ENCODE data around the gene PRKN. TPM values are rescaled to one million over a fixed set of nuclear protein-coding genes. Genes with fewer than 3 reads are reported as not detected.

The PRKN gene
- total RNA-seq, 4 donors from 2014 or later: 5.5 to 17.9 (median 6.8) TPM

GRCh38 chr6:162238675-162239074 lies 488.9 kb downstream of the PRKN start:
- H3K36me3 ChIP-seq: no peaks in the 10 kb centered on the region
- no peak overlapping the region for H3K4me3 ChIP-seq
- no peak for DNase-seq (ENCODE audit: low spot score in 2 of 2)
- H3K9me3 ChIP-seq: no peaks in the 10 kb centered on the region
- no peak overlapping the region for H3K27ac ChIP-seq
- H3K27me3 ChIP-seq: no peaks in the 10 kb centered on the region
- 88% methylated on average over 8 of the region's 8 CpGs for WGBS, 2 donors
- TF ChIP-seq POLR2A (IDR thresholded peaks at IDR 0.05) (no peak), CTCF (IDR thresholded peaks at IDR 0.05) (no peak), EP300 (IDR thresholded peaks at IDR 0.05) (no peak)
- no peaks in the 10 kb centered on the region for H3K4me1 ChIP-seq

GRCh38 chr6:162237331-162237730 lies 490.2 kb downstream of the PRKN start:
- Histone ChIP-seq H3K4me3 (no peak overlapping the region), H3K27me3 (no peaks in the 10 kb centered on the region), H3K36me3 (no peaks in the 10 kb centered on the region), H3K27ac (no peak overlapping the region), H3K4me1 (no peaks in the 10 kb centered on the region), H3K9me3 (no peaks in the 10 kb centered on the region)
- DNase-seq (ENCODE audit: low spot score in 2 of 2): no peak
- TF ChIP-seq POLR2A (IDR thresholded peaks at IDR 0.05): no peak
- no peak for TF ChIP-seq EP300 (IDR thresholded peaks at IDR 0.05)
- TF ChIP-seq CTCF (IDR thresholded peaks at IDR 0.05): no peak
- 82 to 83% methylated on average over 1 of the region's 1 CpG for WGBS, 2 donors

- 32 to 39% methylated on average over 2 of the region's 2 CpGs for WGBS, 2 donors
Observed at GRCh38 chr6:162234631-162235030, 492.9 kb downstream of the PRKN start.

GRCh38 chr6:162230147-162230752 lies 497.3 kb downstream of the PRKN start:
- H3K27me3 ChIP-seq: no peaks in the 10 kb centered on the region
- WGBS, 2 donors: 47 to 52% methylated on average over 1 of the region's 1 CpG
- no peaks in the 10 kb centered on the region for H3K36me3 ChIP-seq
- TF ChIP-seq POLR2A (IDR thresholded peaks at IDR 0.05) (no peak), CTCF (IDR thresholded peaks at IDR 0.05) (no peak), EP300 (IDR thresholded peaks at IDR 0.05) (no peak)
- no peaks in the 10 kb centered on the region for H3K4me1 ChIP-seq
- no peak overlapping the region for H3K4me3 ChIP-seq
- H3K9me3 ChIP-seq: no peaks in the 10 kb centered on the region
- DNase-seq (ENCODE audit: low spot score in 2 of 2): no peak
- no peak overlapping the region for H3K27ac ChIP-seq

More at GRCh38 chr6:162234631-162235030, 492.9 kb downstream of the PRKN start:
- Histone ChIP-seq H3K4me3 (no peak overlapping the region), H3K9me3 (no peaks in the 10 kb centered on the region), H3K27me3 (no peaks in the 10 kb centered on the region), H3K27ac (no peak overlapping the region), H3K36me3 (no peaks in the 10 kb centered on the region), H3K4me1 (no peaks in the 10 kb centered on the region)
- no peak for DNase-seq (ENCODE audit: low spot score in 2 of 2)
- TF ChIP-seq EP300 (IDR thresholded peaks at IDR 0.05) (no peak), POLR2A (IDR thresholded peaks at IDR 0.05) (no peak), CTCF (IDR thresholded peaks at IDR 0.05) (no peak)

DNA sequence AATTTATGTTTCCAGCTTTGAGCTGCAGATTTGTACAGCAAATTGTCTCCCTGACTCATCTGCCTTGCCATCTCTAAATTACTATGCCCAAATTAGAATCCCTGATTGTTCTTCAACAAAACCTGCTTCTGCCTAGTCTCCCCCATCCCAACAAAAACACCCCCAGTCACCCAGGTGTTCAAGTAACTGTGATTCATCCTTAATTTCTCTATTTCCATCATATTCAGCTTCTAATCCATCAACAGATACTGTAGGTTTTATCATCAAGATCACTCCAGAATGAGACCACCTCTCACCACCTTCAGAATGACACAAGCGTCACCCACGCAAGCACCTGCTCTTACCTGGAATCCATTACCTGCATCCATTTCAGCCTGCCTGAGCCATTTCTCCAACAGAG lies 498.5 kb downstream of the PRKN start:
- no peak for DNase-seq (ENCODE audit: low spot score in 2 of 2)
- 96 to 99% methylated on average over 2 of the region's 2 CpGs for WGBS, 2 donors
- H3K4me1 ChIP-seq: no peaks in the 10 kb centered on the region
- no peak overlapping the region for H3K27ac ChIP-seq
- TF ChIP-seq EP300 (IDR thresholded peaks at IDR 0.05): no peak
- no peak for TF ChIP-seq POLR2A (IDR thresholded peaks at IDR 0.05)
- no peak for TF ChIP-seq CTCF (IDR thresholded peaks at IDR 0.05)
- no peaks in the 10 kb centered on the region for H3K9me3 ChIP-seq
- H3K4me3 ChIP-seq: no peak overlapping the region
- no peaks in the 10 kb centered on the region for H3K27me3 ChIP-seq
- H3K36me3 ChIP-seq: no peaks in the 10 kb centered on the region

Data from tibial nerve (tissue), 4 donors.